ENCODE measurements around the gene MITF.

The MITF gene

DNA sequence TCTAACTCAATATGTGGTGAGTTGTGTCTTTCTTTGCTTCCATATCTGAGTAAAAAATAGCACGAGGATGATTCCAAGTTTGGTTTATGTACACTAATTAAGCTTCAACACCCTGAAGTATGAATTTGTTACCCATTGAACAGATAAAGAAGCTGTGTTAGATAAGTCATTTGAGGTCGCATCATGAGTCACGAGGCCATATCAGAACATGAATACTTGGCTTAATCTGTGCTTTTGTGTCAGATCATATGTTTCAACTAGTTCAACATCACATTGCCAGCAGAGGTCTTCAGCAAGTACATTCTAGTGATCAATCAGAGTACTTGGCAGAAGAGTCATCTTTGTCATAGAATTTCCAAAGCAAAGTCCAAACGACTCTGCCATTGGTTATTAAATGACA lies 26.3 kb upstream of the MITF start:
- DNase-seq (ENCODE audit: low read depth), result no peak
- TF ChIP-seq, protein P1, sequence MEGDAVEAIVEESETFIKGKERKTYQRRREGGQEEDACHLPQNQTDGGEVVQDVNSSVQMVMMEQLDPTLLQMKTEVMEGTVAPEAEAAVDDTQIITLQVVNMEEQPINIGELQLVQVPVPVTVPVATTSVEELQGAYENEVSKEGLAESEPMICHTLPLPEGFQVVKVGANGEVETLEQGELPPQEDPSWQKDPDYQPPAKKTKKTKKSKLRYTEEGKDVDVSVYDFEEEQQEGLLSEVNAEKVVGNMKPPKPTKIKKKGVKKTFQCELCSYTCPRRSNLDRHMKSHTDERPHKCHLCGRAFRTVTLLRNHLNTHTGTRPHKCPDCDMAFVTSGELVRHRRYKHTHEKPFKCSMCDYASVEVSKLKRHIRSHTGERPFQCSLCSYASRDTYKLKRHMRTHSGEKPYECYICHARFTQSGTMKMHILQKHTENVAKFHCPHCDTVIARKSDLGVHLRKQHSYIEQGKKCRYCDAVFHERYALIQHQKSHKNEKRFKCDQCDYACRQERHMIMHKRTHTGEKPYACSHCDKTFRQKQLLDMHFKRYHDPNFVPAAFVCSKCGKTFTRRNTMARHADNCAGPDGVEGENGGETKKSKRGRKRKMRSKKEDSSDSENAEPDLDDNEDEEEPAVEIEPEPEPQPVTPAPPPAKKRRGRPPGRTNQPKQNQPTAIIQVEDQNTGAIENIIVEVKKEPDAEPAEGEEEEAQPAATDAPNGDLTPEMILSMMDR (IDR thresholded peaks at IDR 0.05; ENCODE audit: control insufficient read depth, insufficient read depth, low read depth, low read length, missing control alignments), result no peak
- no peak overlapping the region for H3K4me3 ChIP-seq (ENCODE audit: control insufficient read depth, low read depth, low read length)

DNA sequence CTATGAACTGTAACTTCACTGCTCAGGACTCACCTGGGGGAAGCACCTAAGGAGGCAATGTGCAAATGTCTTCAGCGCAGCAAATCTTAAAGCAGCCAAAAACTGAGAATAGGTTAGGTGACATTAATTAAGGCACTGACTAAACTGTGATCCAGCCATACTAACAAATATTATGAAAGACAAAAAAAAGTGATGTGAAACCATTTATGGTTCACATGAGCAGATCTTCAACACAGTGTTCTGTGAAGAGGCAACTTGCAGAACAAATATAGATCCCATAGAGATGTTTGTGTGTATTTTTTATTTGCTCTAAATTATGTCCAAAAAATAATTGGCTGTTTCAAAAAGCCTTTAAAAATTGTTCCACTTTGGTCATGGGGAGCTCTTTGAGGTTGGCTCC lies 24.1 kb upstream of the MITF start:
- TF ChIP-seq, protein P1 (IDR thresholded peaks at IDR 0.05; ENCODE audit: control insufficient read depth, insufficient read depth, low read depth, low read length, missing control alignments), result no peak
- no peak for DNase-seq (ENCODE audit: low read depth)
- no peak overlapping the region for H3K4me3 ChIP-seq (ENCODE audit: control insufficient read depth, low read depth, low read length)

DNA sequence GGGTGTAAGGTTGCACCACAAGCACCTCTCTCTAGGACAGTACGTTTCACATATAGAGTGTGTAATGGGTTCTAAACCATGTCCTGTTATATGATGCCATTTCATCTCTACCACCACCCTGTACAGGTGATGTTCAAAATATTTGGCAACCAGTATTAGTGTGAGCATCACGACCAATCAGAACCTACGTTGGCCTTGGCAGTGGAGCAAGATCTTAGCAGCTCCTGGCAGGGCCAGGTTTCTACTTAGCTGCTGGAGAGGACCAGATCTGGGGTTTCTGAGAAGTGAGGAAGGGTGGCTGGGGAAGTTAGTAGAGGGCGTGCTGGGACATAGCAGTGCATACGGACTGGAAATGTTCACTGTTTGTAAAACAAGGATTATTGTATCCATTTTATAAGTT lies 23.1 kb upstream of the MITF start:
- no peak overlapping the region for H3K4me3 ChIP-seq (ENCODE audit: control insufficient read depth, low read depth, low read length)
- TF ChIP-seq, protein P1 (IDR thresholded peaks at IDR 0.05; ENCODE audit: control insufficient read depth, insufficient read depth, low read depth, low read length, missing control alignments), result no peak
- no peak for DNase-seq (ENCODE audit: low read depth)

DNA sequence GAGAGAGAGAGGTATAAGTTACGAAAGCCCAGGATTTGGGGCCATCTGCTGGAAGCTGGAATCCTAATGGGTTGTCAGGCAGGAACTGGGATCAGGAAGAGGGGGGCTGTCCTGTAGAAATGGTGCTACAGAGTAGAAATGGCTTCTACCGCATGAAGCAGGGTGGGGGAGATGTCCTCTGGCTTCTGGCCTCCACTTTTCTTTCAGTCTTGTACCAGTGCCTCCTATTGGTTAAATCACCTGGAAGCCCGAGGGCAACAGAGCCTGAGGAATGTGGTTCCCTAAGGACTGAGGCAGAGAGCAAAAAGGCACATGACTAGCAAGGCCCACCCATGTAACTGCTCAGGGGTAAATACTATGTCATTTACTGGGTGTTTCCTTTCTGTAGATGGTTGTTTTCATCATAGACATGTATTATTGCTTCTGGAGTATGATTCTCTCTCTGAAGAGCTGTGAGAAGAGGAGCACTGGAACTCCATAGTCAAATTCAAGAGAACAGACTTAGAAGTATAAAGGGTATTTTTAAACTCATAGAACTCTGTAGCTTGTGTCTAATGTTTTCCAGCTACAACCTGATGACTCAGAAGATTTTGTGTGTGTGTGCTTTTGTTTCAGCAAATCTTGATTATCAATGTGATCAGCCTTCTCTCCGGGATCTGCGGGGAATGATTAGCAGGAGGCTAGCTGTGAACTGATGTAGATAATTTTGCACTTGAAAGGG lies 20.2 kb upstream of the MITF start:
- H3K4me3 ChIP-seq (ENCODE audit: control insufficient read depth, low read depth, low read length), result no peak overlapping the region
- TF ChIP-seq, protein P1 (IDR thresholded peaks at IDR 0.05; ENCODE audit: control insufficient read depth, insufficient read depth, low read depth, low read length, missing control alignments), result no peak
- DNase-seq (ENCODE audit: low read depth), result no peak

DNA sequence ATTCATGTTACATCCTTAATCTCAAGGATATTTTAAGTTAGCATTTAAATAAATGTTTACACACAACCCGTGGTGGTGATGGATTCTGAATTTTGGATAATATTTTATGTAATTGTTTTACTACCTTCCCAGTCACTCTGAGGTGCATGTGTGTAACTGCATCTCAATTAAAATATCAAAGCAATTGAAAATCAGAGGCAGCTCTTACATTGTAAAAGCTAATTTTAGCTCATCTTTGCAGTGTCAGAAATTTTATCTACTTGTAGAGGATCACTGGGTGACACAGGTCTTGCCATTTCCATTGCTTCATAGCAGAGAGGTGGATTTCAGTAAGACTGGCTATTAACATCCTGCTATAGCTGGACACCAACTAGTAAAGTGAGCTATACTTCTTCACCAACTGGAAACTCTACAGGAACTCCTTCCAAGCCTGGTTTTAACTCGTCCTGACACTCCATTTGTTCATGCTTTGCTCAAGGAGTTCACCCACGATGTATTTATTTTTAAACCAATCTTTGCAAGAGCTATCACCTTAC lies 19.6 kb upstream of the MITF start:
- TF ChIP-seq, protein P1 (IDR thresholded peaks at IDR 0.05; ENCODE audit: control insufficient read depth, insufficient read depth, low read depth, low read length, missing control alignments), result no peak
- DNase-seq (ENCODE audit: low read depth), result no peak
- no peak overlapping the region for H3K4me3 ChIP-seq (ENCODE audit: control insufficient read depth, low read depth, low read length)

DNA sequence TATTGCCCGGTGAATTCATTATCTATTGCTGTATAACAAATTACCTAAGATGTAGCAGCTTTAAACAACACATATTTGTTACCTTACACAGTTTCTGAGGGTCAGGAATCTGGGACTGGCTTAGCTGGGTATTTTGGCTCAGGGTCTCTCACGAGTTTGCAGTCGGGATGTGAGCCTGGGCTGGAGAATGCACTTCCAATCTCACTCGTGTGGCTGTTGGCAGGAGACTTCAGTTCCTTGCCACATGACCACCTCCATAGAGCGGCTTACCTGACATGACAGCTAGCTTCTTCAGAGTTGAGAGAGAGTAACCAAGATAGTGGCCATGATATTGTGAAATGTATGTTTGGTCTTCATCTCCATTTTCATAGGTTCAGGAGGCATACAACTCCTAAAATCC lies 18.4 kb upstream of the MITF start:
- no peak for DNase-seq (ENCODE audit: low read depth)
- TF ChIP-seq, protein P1 (IDR thresholded peaks at IDR 0.05; ENCODE audit: control insufficient read depth, insufficient read depth, low read depth, low read length, missing control alignments), result no peak
- no peak overlapping the region for H3K4me3 ChIP-seq (ENCODE audit: control insufficient read depth, low read depth, low read length)
